Muscle layer of duodenum (tissue), 2 donors: Measurements from ENCODE around the gene FAM180A.
"Not testable (repeated sequence)": the region's sequence is repeated elsewhere in the genome, so short reads cannot be mapped to it uniquely, and the experiment has no call there.

Source experiments
- H3K27ac ChIP-seq: one replicate; pipeline ENCODE4 v1.7.0; 2013; ENCODE audit warnings: mild to moderate bottlenecking, low read length
- H3K27me3 ChIP-seq: one replicate; pipeline ENCODE4 v1.7.0; 2013; ENCODE audit warnings: low read depth, mild to moderate bottlenecking, control low read depth, low read length
- H3K36me3 ChIP-seq, 2 donors: one replicate each; pipeline ENCODE4 v1.7.0; 2013; ENCODE audit warnings: low read length in 2 of 2, control low read depth in 1 of 2, mild to moderate bottlenecking in 1 of 2; ENCODE audit not compliant: insufficient read depth in 2 of 2, control insufficient read depth in 1 of 2
- H3K4me1 ChIP-seq, 2 donors: one replicate each; pipeline ENCODE4 v1.7.0; 2013; ENCODE audit warnings: low read length in 2 of 2, mild to moderate bottlenecking in 2 of 2, control low read depth in 1 of 2, moderate library complexity in 1 of 2; ENCODE audit not compliant: insufficient read depth in 2 of 2, control insufficient read depth in 1 of 2
- H3K4me3 ChIP-seq, 2 donors: one replicate each; pipeline ENCODE4 v1.7.0; 2013; ENCODE audit warnings: low read length in 2 of 2, low read depth in 1 of 2, mild to moderate bottlenecking in 1 of 2
- H3K9me3 ChIP-seq, 2 donors: one replicate each; pipeline ENCODE4 v1.7.0; 2013; ENCODE audit warnings: low read length in 2 of 2, control low read depth in 1 of 2, mild to moderate bottlenecking in 1 of 2; ENCODE audit not compliant: control insufficient read depth in 1 of 2
- donor health status: healthy.

FAM180A gene

DNA sequence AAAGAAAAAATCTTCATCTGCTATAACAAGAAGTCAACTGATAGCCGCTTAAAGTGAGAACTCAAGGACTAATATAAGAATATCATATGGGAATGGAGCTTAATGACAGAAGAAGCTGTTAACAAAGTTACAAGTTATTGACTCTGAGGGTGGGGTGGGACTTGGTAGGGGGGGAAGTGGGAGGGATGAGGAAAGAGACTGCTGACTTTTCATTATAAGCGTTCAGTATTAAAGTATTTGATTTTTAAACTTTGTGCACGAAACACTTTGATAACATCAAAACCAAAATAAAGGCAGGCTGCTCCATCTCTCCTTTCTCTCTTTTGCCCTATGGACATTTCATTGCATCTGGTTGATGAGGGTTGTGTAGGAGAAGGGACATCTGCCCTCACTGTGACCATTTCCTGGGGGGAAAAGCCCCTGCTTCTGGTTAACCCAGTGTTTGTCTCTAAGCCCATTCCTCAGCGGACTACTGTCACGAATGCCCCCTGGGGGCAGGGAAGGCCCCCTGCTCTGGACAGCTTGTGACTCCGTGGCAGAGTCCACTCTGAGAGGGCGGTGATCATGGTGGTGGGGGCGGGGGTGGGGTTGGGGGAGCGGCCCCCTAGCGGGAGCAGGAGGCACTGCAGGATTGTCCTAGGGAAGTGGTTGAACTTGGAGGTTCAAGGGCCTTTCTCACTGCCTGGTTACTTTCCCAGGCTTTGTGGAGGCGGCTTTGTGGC, 38.0 kb downstream of the FAM180A start:
- Histone ChIP-seq H3K36me3 (no peaks in the 10 kb centered on the region), H3K4me1 (no peaks in the 10 kb centered on the region), H3K4me3 (no peak overlapping the region), H3K27me3 (no peaks in the 10 kb centered on the region), H3K27ac (no peak overlapping the region), H3K9me3 (no peaks in the 10 kb centered on the region)

DNA sequence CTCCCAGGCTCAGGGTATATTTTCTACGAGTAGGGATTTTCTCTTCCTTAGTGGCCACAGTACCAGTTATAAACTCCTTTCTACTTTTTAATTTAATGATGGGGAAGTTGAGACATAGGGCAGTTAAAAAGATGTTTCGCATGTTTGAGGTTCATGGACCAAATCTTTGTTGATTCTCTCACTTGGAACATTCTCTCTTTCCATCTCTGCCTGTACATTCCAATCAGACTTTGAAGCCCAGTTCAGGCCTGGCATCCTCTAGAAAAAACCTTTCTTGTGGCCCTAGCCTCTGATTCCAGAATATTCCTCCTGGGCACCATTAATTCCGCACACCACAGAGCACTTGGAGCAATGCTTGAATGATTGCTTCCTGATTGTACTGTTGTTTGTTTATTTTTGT, 39.1 kb downstream of the FAM180A start:
- no peak overlapping the region for H3K4me3 ChIP-seq
- no peaks in the 10 kb centered on the region for H3K4me1 ChIP-seq
- H3K9me3 ChIP-seq = no peaks in the 10 kb centered on the region
- H3K27ac ChIP-seq = no peak overlapping the region
- no peaks in the 10 kb centered on the region for H3K27me3 ChIP-seq
- no peaks in the 10 kb centered on the region for H3K36me3 ChIP-seq

DNA sequence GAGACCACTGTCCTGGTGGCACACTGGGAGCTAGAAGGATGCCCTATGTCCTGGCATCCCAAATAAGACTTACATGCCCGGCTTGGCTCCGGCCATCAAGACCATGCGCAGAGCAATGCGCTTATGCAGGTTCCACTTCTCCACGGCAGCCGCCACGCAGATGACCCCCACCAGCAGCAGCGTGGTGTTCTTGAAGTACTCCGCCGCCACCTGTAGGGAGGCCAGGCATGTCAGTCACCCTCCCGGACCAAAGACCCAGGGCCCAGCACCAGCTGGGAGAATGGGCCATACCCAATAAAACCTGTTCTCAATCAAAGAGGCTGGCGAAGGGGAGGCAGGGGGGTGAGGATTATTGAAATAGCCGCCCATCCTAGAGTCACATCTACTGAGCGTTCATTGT, 40.6 kb downstream of the FAM180A start:
- H3K36me3 ChIP-seq = no peaks in the 10 kb centered on the region
- no peaks in the 10 kb centered on the region for H3K4me1 ChIP-seq
- H3K27me3 ChIP-seq = no peaks in the 10 kb centered on the region
- H3K4me3 ChIP-seq = no peak overlapping the region
- H3K27ac ChIP-seq = no peak overlapping the region
- H3K9me3 ChIP-seq = no peaks in the 10 kb centered on the region

GRCh38 chr7:135707570-135707966, 41.0 kb downstream of the FAM180A start:
- Histone ChIP-seq H3K27ac (no peak overlapping the region), H3K27me3 (no peaks in the 10 kb centered on the region), H3K4me3 (no peak overlapping the region), H3K4me1 (no peaks in the 10 kb centered on the region), H3K9me3 (no peaks in the 10 kb centered on the region), H3K36me3 (no peaks in the 10 kb centered on the region)

DNA sequence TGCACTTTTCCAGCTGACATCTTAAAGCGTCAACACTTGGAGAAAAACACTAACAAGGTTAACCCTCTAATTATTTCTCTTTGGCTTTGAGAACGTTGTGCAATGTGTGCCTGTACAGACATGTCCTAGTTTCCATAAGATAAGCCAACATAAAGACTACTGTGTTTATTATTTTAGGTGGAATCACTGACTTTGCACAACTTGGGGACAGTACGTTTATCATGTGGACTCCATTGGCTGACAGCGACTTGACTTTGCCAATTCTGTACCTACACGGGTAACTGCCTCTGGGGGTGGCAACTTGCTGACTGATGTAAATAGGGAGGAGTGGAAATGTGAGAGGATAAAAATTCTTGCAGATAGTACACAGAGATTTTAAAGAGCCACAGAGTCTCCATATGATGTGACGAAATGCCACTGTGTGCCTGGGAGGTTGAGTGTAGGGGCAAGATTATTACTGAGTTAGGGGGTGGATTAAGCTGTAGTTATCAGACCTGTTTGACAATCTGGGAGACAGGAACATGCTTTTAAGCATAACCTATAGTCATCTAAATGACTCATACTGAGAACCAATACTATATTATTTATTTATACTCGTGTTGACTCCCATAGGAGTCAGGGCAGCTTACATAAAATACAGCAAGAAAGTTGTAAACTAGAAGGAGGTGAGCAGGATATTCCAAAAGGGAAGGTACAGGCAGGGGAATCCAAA, 41.6 kb downstream of the FAM180A start:
- H3K27ac ChIP-seq = no peak overlapping the region
- no peak overlapping the region for H3K4me3 ChIP-seq
- H3K27me3 ChIP-seq = no peaks in the 10 kb centered on the region
- no peaks in the 10 kb centered on the region for H3K36me3 ChIP-seq
- no peaks in the 10 kb centered on the region for H3K4me1 ChIP-seq
- H3K9me3 ChIP-seq = no peaks in the 10 kb centered on the region

- no peak overlapping the region for H3K4me3 ChIP-seq
- H3K4me1 ChIP-seq = no peaks in the 10 kb centered on the region
- no peaks in the 10 kb centered on the region for H3K27me3 ChIP-seq
- H3K27ac ChIP-seq = no peak overlapping the region
- H3K36me3 ChIP-seq = no peaks in the 10 kb centered on the region
- H3K9me3 ChIP-seq = no peaks in the 10 kb centered on the region
These were observed 42.4 kb downstream of the FAM180A start for GRCh38 chr7:135706038-135706742.

- no peaks in the 10 kb centered on the region for H3K9me3 ChIP-seq
- no peak overlapping the region for H3K4me3 ChIP-seq
- H3K27ac ChIP-seq = no peak overlapping the region
These were observed 43.9 kb downstream of the FAM180A start for GRCh38 chr7:135704698-135705097.

DNA sequence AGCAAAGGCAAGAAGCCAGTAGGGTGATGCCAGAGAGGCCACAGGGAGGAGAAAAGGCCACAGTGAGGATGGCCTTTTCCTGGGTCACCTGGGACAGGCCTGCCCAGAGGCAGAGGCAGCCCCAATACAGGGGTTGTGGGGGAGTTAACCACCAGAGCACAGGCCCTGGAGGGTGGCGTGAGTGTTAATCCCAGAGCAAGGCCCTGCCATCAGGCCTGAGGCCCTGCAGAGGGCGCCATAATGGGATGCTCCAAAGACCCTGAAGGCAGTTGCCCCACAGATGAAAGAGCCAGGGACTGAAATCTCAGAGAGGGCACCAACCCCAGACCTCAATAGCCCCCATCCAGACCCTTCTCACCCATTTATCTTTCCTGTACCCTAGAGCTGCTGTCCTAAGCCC, 44.5 kb downstream of the FAM180A start:
- Histone ChIP-seq H3K4me1 (no peaks in the 10 kb centered on the region), H3K36me3 (peaks cover 0 to 6% of the 10 kb centered on the region in 2 donors), H3K27ac (no peak overlapping the region), H3K4me3 (no peak overlapping the region), H3K9me3 (no peaks in the 10 kb centered on the region), H3K27me3 (no peaks in the 10 kb centered on the region)

More at GRCh38 chr7:135704698-135705097, 43.9 kb downstream of the FAM180A start:
- Histone ChIP-seq H3K36me3 (peaks cover 0 to 6% of the 10 kb centered on the region in 2 donors), H3K4me1 (no peaks in the 10 kb centered on the region), H3K27me3 (no peaks in the 10 kb centered on the region)

- Histone ChIP-seq H3K4me3 (no peak overlapping the region), H3K4me1 (no peaks in the 10 kb centered on the region), H3K9me3 (no peaks in the 10 kb centered on the region), H3K27me3 (no peaks in the 10 kb centered on the region), H3K36me3 (peaks cover 0 to 10% of the 10 kb centered on the region in 2 donors), H3K27ac (no peak overlapping the region)
These were observed 51.1 kb downstream of the FAM180A start for GRCh38 chr7:135697276-135698049.

DNA sequence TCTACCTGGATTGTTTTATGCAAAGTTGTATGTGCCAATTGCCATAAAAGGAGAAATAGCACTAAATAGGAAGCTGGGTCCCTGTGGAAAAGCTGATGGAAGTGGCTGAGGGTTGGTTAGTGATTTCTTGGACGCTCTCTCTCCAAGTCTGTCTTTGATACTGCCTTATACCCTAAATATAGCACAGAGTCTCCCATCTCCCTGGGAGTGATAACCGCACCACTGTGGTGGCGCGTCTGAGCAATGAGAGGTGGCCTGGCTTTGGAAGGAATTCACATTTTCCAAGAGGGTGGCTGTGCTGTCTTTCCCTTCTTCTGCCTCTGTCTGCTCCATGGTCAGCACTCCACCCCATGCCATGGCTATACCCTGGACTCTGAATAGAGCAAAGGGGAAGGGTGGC, 55.1 kb downstream of the FAM180A start:
- Histone ChIP-seq H3K27me3 (no peaks in the 10 kb centered on the region), H3K4me3 (no peak overlapping the region), H3K9me3 (no peaks in the 10 kb centered on the region), H3K36me3 (peaks cover 0 to 16% of the 10 kb centered on the region in 2 donors), H3K27ac (no peak overlapping the region), H3K4me1 (no peaks in the 10 kb centered on the region)

DNA sequence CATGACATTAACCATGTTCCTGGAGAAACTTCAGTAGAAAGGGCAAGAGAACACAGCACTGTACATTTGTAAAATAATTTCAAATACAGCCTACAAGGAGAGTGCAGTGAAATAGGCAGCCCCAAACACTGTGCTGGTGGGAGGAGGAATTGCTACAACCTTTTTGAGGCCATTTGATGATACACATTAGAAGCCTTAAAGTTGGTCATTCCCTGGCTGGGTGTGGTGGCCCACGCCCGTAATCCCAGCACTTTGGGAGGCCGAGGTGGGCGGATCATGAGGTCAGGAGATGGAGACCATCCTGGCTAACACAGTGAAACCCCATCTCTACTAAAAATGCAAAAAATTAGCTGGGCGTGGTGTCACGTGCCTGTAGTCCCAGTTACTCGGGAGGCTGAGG, 56.0 kb downstream of the FAM180A start:
- not testable (repeated sequence) for H3K9me3 ChIP-seq, H3K27ac ChIP-seq, H3K4me1 ChIP-seq, H3K27me3 ChIP-seq, H3K4me3 ChIP-seq
- peaks cover 0 to 16% of the 10 kb centered on the region in 2 donors for H3K36me3 ChIP-seq
